PC-9 (cell line): ENCODE results near the gene ASCL2. TPM values are rescaled to one million over a fixed set of nuclear protein-coding genes. Genes with fewer than 3 reads are reported as not detected.

ENCODE experiments used
- BruUV-seq: library from RNA; stranded (reverse); fragments of 400-500 nt; replicated peaks from 2 replicates; lab custom pipeline; 2021; lab: Mats Ljungman, UMichigan
- CTCF ChIA-PET: fragments of 300-600 bp; sonication (Branson Sonifier 250); formaldehyde crosslinking; loops from one replicate; lab custom pipeline; 2022; ENCODE audit warnings: antibody characterized with exemption; lab: Charles Lee
- POLR2A ChIA-PET: fragments of 300-600 bp; sonication (Branson Sonifier 250); formaldehyde crosslinking; loops from one replicate; lab custom pipeline; 2022; ENCODE audit warnings: antibody characterized with exemption; ENCODE audit not compliant: unreplicated experiment; lab: Charles Lee
- DNase-seq, 2 experiments: peaks; one replicate each; pipeline versions ENCODE4 v3.0.0 to v3.0.0-alpha.2; 2015 to 2022; ENCODE audit warnings: mixed read lengths in 1 of 2
- H2AFZ ChIP-seq: fragments of 200-600 bp; sonication (generic); 2 replicates; pipeline ENCODE4 v1.8.1; 2017; ENCODE audit warnings: antibody characterized with exemption
- H3F3A ChIP-seq: fragments of 200-600 bp; sonication (generic); 2 replicates; pipeline ENCODE4 v1.8.1; 2017; ENCODE audit warnings: antibody characterized with exemption, mild to moderate bottlenecking, low read depth; ENCODE audit not compliant: insufficient read depth
- H3K27ac ChIP-seq: fragments of 200-600 bp; sonication (generic); 2 replicates; pipeline ENCODE4 v1.6.1; 2016; ENCODE audit warnings: mixed run types
- H3K27me3 ChIP-seq: fragments of 200-600 bp; sonication (generic); 2 replicates; pipeline ENCODE4 v1.6.1; 2016; ENCODE audit warnings: low read depth, mixed run types; ENCODE audit not compliant: insufficient read depth
- H3K36me3 ChIP-seq: fragments of 200-600 bp; sonication (generic); 2 replicates; pipeline ENCODE4 v1.6.1; 2016; ENCODE audit warnings: low read depth, mixed run types
- H3K4me1 ChIP-seq: fragments of 200-600 bp; sonication (generic); replicated peaks from 2 replicates; pipeline ENCODE4 v1.6.1; 2016; ENCODE audit warnings: mixed run types; ENCODE audit not compliant: insufficient read depth
- H3K4me2 ChIP-seq: fragments of 200-600 bp; sonication (generic); 2 replicates; pipeline ENCODE4 v1.6.1; 2017; ENCODE audit warnings: mixed run types
- H3K4me3 ChIP-seq: fragments of 200-600 bp; sonication (generic); 2 replicates; pipeline ENCODE4 v1.6.1; 2016; ENCODE audit warnings: mixed run types
- H3K79me2 ChIP-seq: fragments of 200-600 bp; sonication (generic); 2 replicates; pipeline ENCODE4 v1.6.1; 2017; ENCODE audit warnings: low read depth, mixed run types
- H3K9me2 ChIP-seq: fragments of 200-600 bp; sonication (generic); 2 replicates; pipeline ENCODE4 v1.8.1; 2017; ENCODE audit warnings: mild to moderate bottlenecking; ENCODE audit not compliant: insufficient read depth
- H3K9me3 ChIP-seq: fragments of 200-600 bp; sonication (generic); 2 replicates; pipeline ENCODE4 v1.8.1; 2016; ENCODE audit warnings: low read depth; ENCODE audit not compliant: insufficient read depth
- H4K20me1 ChIP-seq: fragments of 200-600 bp; sonication (generic); 2 replicates; pipeline ENCODE4 v1.8.1; 2017; ENCODE audit not compliant: insufficient read depth
- EZH2 ChIP-seq: fragments of 200-600 bp; sonication (generic); IDR thresholded peaks from 2 replicates; pipeline ENCODE4 v1.8.0; 2017; ENCODE audit warnings: antibody characterized with exemption, low read depth
- intact Hi-C: fragments of 100-400 bp; cut with micrococcal nuclease; formaldehyde crosslinking; loops from one replicate; pipeline ENCODE4 v1.10.0; 2022; ENCODE audit not compliant: unreplicated experiment
- total RNA-seq: library from RNA; stranded (reverse); gene quantifications from 2 replicates; pipeline ENCODE4 v1.2.3, GENCODE V29; 2021
- TF ChIP-seq, protein P1 (sequence below): fragments of 200-600 bp; sonication (generic); conservative IDR thresholded peaks from 2 replicates; pipeline ENCODE4 v1.6.1; 2017; ENCODE audit warnings: mixed run types, antibody characterized with exemption, mild to moderate bottlenecking, moderate library complexity

ASCL2 gene
- total RNA-seq, 1 experiment from 2014 or later = not detected

DNA sequence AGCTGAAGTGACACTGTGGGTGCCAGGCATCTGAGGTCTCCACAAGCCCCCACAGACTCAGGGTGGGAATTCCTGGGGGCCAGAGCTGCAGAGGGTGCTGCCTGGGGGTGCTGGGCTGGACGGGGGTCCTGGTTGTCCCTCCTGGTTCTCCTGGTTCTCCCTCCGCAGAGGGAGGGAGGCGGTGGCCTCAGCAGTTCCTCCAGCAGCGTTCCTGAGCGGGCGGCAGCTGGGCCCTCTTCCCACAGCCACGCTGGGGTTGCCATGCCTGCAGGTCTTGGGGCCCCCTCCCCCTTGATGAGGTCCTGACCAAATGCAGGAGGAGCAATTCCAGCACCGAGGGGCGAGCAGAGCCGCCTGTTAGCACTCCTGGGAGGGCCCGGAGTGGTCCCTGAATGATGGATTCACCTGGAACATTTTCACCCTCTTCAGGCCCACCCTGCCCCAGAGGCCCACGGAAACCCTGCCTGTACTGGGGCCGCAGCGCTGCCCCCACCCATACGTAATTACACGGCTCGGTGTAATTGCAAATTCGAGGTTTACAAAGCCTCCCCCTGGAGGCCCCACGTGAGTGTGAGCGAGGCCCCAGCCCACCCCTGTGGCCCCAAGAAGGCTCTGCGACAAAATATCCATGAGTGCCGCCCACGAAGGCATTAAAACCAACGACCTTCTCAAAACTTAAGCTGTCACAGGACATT is 30.7 kb upstream of the ASCL2 start:
- no TSS peak for BruUV-seq
- H3K4me3 ChIP-seq = no peak overlapping the region
- no peaks in the 10 kb centered on the region for H3K79me2 ChIP-seq
- no peaks in the 10 kb centered on the region for H3F3A ChIP-seq
- H3K9me3 ChIP-seq = no peaks in the 10 kb centered on the region
- intact Hi-C loops = no loop called here
- H2AFZ ChIP-seq = no peak overlapping the region
- ChIA-PET POLR2A (no interaction called here), CTCF (interaction anchor here (0.7 kb wide), 1 partner anchor 39 kb away, joined by 6 read pairs; no protein-coding TSS in a partner anchor)
- H3K9me2 ChIP-seq = no peaks in the 10 kb centered on the region
- H3K36me3 ChIP-seq = no peaks in the 10 kb centered on the region
- no peak overlapping the region for H3K4me2 ChIP-seq
- DNase-seq = no peak
- no peak for TF ChIP-seq EZH2
- TF ChIP-seq, protein P1, sequence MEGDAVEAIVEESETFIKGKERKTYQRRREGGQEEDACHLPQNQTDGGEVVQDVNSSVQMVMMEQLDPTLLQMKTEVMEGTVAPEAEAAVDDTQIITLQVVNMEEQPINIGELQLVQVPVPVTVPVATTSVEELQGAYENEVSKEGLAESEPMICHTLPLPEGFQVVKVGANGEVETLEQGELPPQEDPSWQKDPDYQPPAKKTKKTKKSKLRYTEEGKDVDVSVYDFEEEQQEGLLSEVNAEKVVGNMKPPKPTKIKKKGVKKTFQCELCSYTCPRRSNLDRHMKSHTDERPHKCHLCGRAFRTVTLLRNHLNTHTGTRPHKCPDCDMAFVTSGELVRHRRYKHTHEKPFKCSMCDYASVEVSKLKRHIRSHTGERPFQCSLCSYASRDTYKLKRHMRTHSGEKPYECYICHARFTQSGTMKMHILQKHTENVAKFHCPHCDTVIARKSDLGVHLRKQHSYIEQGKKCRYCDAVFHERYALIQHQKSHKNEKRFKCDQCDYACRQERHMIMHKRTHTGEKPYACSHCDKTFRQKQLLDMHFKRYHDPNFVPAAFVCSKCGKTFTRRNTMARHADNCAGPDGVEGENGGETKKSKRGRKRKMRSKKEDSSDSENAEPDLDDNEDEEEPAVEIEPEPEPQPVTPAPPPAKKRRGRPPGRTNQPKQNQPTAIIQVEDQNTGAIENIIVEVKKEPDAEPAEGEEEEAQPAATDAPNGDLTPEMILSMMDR = no peak
- H4K20me1 ChIP-seq = no peaks in the 10 kb centered on the region
- H3K27ac ChIP-seq = no peak overlapping the region
- H3K27me3 ChIP-seq = no peaks in the 10 kb centered on the region
- no peaks in the 10 kb centered on the region for H3K4me1 ChIP-seq

DNA sequence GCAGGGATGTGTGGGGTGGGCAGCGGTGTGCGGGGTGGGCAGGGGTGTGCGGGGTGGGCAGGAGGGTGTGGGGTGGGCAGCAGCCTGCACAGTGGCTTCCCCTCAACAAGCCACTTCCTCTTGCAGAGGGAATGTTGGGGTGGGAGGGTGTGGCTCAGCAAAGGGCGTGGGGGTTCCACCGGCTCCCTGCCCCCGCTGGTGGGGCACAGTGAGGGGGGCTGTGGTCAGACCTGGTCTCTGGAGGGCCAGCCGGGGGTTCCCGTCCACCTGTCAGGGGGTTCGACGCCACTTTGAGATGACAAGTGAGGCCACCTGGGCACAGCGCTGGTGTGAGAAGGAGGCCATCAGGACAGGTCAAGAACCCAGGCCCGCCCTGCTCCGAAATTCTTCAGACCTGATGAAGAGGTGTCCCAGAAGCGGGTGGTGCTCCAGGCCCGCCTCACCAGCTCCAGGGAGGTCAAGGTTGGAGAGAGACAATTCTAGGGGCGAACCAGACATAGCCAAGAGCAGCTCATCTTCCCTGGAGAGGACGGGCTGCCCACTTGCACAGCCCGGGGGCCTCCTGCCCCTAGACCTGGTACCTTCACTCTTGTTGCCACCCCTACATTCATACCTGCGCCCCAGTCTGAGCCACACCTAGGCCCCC is 30.0 kb upstream of the ASCL2 start:
- Histone ChIP-seq H3K79me2 (no peaks in the 10 kb centered on the region), H3F3A (no peaks in the 10 kb centered on the region), H4K20me1 (no peaks in the 10 kb centered on the region), H3K27ac (no peak overlapping the region), H3K36me3 (no peaks in the 10 kb centered on the region), H3K4me1 (no peaks in the 10 kb centered on the region), H3K9me2 (no peaks in the 10 kb centered on the region), H3K4me2 (no peak overlapping the region), H2AFZ (no peak overlapping the region), H3K27me3 (no peaks in the 10 kb centered on the region), H3K4me3 (no peak overlapping the region), H3K9me3 (no peaks in the 10 kb centered on the region)
- POLR2A ChIA-PET = no interaction called here
- BruUV-seq = no TSS peak
- no peak for TF ChIP-seq EZH2
- TF ChIP-seq, protein P1 = no peak
- CTCF ChIA-PET = no interaction called here
- no peak for DNase-seq
- intact Hi-C loops = no loop called here

DNA sequence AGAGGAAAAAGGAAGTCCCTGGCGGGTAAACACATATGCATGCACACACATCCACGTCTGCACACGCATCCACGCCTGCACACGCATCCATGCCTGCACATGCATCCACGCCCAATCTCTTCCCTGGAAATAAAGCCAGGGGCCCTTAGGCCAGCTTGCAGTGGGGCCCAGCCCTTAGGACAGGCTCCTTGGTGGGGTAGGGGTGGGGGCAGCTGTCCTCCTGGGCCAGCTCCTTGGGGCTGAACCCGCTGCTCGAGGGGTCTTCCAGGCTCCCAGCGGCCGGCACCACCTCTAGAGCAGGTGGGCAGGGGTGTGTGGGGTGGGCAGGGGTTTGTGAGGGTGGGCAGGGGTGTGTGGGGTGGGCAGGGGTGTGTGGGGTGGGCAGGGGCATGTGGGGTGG is 29.4 kb upstream of the ASCL2 start:
- no peak for TF ChIP-seq EZH2
- TF ChIP-seq, protein P1 = no peak
- Histone ChIP-seq H3F3A (no peaks in the 10 kb centered on the region), H3K9me2 (no peaks in the 10 kb centered on the region), H4K20me1 (no peaks in the 10 kb centered on the region), H3K9me3 (no peaks in the 10 kb centered on the region), H3K4me2 (no peak overlapping the region), H3K27ac (no peak overlapping the region), H3K4me1 (no peaks in the 10 kb centered on the region), H3K36me3 (no peaks in the 10 kb centered on the region), H3K4me3 (no peak overlapping the region), H3K27me3 (no peaks in the 10 kb centered on the region), H3K79me2 (no peaks in the 10 kb centered on the region), H2AFZ (no peak overlapping the region)
- CTCF ChIA-PET = interaction anchor here (0.6 kb wide), 1 partner anchor 98 kb away, joined by 3 read pairs; no protein-coding TSS in a partner anchor
- DNase-seq = no peak
- POLR2A ChIA-PET = no interaction called here
- no TSS peak for BruUV-seq
- intact Hi-C loops = loop anchor here (1.0 to 10.0 kb wide), 2 partner anchors 102 to 135 kb away; partner anchors contain the start of gene INS
